ENCODE results near the gene FATE1. TPM values are rescaled to one million over a fixed set of nuclear protein-coding genes. Genes with fewer than 3 reads are reported as not detected.

FATE1 gene
- total RNA-seq, 1 donor from 2014 or later = not detected

DNA sequence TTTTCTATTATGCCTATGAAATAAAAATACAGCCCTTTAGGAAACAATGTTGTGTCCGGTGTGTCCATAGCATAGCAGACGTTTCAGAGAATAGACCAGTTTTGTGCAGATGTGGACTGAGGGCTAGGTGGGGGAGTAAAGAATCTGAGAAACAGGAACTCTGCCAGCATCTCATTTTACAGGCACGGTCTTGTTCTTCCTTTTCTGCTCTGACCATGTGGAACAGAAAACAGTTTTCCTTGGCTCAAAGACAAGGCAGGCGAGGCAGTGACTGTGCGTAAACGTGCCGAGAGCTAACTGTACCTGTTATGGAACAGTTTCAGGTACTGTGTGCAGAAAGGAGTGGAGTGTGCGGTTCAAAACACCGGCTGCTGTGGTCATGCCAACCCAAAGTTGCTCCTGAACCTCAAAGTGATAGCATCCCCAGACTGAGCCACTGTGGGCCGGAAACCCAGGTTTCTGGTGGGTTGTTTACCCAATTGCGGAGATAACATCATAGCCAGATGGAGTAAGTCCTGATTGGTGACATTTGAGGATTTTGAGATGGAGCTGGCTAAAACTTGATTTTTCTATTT, 38.9 kb downstream of the FATE1 start:
- peaks cover 26% of the 10 kb centered on the region for H3K9me3 Mint-ChIP-seq (ENCODE audit: unreplicated experiment)
- DNase-seq (ENCODE audit: extremely low spot score, unreplicated experiment) = peak; percentile 73
- no peaks in the 10 kb centered on the region for H3K27me3 Mint-ChIP-seq (ENCODE audit: unreplicated experiment)
- TF ChIP-seq, protein P1, sequence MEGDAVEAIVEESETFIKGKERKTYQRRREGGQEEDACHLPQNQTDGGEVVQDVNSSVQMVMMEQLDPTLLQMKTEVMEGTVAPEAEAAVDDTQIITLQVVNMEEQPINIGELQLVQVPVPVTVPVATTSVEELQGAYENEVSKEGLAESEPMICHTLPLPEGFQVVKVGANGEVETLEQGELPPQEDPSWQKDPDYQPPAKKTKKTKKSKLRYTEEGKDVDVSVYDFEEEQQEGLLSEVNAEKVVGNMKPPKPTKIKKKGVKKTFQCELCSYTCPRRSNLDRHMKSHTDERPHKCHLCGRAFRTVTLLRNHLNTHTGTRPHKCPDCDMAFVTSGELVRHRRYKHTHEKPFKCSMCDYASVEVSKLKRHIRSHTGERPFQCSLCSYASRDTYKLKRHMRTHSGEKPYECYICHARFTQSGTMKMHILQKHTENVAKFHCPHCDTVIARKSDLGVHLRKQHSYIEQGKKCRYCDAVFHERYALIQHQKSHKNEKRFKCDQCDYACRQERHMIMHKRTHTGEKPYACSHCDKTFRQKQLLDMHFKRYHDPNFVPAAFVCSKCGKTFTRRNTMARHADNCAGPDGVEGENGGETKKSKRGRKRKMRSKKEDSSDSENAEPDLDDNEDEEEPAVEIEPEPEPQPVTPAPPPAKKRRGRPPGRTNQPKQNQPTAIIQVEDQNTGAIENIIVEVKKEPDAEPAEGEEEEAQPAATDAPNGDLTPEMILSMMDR (IDR thresholded peaks at IDR 0.05) = no peak
- no peaks in the 10 kb centered on the region for H3K36me3 Mint-ChIP-seq (ENCODE audit: unreplicated experiment)
- no peak overlapping the region for H3K4me3 Mint-ChIP-seq (ENCODE audit: unreplicated experiment)
- no peak overlapping the region for H3K27ac Mint-ChIP-seq (ENCODE audit: unreplicated experiment)
- H3K4me1 Mint-ChIP-seq (ENCODE audit: unreplicated experiment) = no peaks in the 10 kb centered on the region

DNA sequence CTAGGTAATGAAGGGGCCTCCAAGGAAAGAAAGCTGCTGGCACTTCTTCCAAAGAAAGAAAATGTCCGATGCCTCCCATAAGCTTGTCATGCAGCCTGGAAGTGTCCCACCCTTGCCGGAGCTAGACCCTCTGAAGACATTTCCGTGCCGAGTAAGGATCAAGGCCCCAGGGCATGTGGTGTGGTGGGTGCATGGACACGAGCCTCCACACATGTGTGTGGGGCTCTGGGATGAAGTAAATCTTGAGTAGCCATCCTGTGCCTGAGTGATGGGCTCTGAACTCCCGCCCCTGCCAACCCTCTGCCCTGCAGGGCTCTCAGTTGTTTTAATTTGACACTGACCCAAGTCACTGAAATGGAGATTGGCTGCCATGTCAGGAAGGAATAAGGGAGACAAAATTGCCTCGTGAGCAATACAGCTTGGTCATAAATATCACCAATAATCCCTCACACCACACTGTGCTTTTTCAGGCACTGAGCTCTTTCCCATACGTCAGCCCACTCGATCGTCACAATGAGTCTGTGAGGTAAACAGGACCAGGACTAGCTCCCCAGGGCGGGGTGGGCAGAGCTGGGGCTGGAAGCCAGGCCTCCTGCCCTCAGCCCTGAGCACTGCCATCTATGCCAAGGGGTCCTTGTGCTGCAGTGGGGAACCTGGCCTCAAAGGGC, 43.3 kb downstream of the FATE1 start:
- Mint-ChIP-seq H3K36me3 (ENCODE audit: unreplicated experiment) (no peaks in the 10 kb centered on the region), H3K27ac (ENCODE audit: unreplicated experiment) (no peak overlapping the region), H3K9me3 (ENCODE audit: unreplicated experiment) (peaks cover 20% of the 10 kb centered on the region)

DNA sequence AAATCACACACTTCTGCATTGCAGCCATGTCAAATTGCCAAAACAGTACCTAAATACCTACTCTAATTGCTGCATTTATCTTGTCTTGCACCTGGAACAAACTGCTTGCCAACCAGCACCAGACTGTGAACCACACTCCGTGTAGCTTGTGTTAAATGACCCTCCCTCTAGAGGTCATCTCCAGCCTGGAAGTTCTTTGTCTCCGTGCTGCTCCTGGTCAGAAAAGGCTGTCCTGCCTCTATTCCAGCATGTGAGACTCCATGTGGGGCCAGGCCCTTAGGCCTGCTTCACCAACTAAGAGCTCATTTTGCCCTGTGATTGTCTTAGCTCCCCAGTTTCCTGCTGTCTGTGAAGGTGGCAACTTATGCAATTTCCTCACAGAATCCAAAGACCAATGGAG, 47.0 kb downstream of the FATE1 start:
- Mint-ChIP-seq H3K27me3 (ENCODE audit: unreplicated experiment) (no peaks in the 10 kb centered on the region), H3K4me3 (ENCODE audit: unreplicated experiment) (no peak overlapping the region), H3K36me3 (ENCODE audit: unreplicated experiment) (no peaks in the 10 kb centered on the region), H3K9me3 (ENCODE audit: unreplicated experiment) (peaks cover 33% of the 10 kb centered on the region), H3K4me1 (ENCODE audit: unreplicated experiment) (no peaks in the 10 kb centered on the region), H3K27ac (ENCODE audit: unreplicated experiment) (no peak overlapping the region)
- DNase-seq (ENCODE audit: extremely low spot score, unreplicated experiment) = peak; percentile 67
- TF ChIP-seq, protein P1 (IDR thresholded peaks at IDR 0.05) = no peak

More for the DNA sequence above, 43.3 kb downstream of the FATE1 start:
- H3K4me3 Mint-ChIP-seq (ENCODE audit: unreplicated experiment) = no peak overlapping the region
- no peaks in the 10 kb centered on the region for H3K27me3 Mint-ChIP-seq (ENCODE audit: unreplicated experiment)
- DNase-seq (ENCODE audit: extremely low spot score, unreplicated experiment) = no peak
- TF ChIP-seq, protein P1 (IDR thresholded peaks at IDR 0.05) = no peak
- no peaks in the 10 kb centered on the region for H3K4me1 Mint-ChIP-seq (ENCODE audit: unreplicated experiment)

DNA sequence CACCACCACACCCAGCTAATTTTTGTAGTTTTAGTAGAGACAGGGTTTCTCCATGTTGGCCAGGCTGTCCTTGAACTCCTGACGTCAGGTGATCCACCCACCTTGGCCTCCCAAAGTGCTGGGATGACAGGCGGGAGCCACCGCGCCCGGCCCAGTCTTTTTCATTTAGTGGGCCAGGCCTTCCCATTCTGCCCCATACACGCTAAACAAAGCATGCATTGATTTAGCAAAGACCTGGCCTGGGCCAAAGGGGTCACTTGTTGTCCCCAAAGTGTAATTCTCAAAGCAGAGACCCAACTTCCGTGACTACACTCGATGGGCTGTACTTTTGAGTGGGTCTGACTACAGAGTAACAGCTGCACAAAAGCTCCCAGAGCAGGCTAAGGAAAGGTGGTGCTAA, 47.9 kb downstream of the FATE1 start:
- Mint-ChIP-seq H3K36me3 (ENCODE audit: unreplicated experiment) (no peaks in the 10 kb centered on the region), H3K27ac (ENCODE audit: unreplicated experiment) (no peak overlapping the region)
- TF ChIP-seq, protein P1 (IDR thresholded peaks at IDR 0.05) = no peak

DNA sequence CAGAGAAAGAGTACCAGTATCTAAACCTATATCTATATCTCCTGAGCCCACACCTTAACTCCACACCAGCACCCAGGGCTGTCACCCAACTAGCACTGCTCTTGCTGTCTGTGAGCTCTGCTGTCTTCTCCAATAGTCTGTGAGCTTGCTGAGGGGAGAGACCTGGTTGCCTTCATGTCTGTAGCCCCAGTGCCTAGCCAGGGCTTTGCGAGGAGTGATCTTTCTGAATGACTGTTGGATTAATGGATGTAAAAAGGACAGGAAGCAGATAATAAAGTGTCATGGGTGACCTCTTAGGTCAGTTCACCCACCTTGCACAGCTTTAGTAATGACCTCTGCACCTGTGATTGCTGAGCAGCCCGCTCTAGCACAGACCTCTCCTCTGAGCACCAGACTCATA, 49.2 kb downstream of the FATE1 start:
- Mint-ChIP-seq H3K36me3 (ENCODE audit: unreplicated experiment) (no peaks in the 10 kb centered on the region), H3K4me3 (ENCODE audit: unreplicated experiment) (no peak overlapping the region), H3K9me3 (ENCODE audit: unreplicated experiment) (peaks cover 42% of the 10 kb centered on the region), H3K27ac (ENCODE audit: unreplicated experiment) (no peak overlapping the region), H3K4me1 (ENCODE audit: unreplicated experiment) (no peaks in the 10 kb centered on the region), H3K27me3 (ENCODE audit: unreplicated experiment) (no peaks in the 10 kb centered on the region)
- TF ChIP-seq, protein P1 (IDR thresholded peaks at IDR 0.05) = no peak
- DNase-seq (ENCODE audit: extremely low spot score, unreplicated experiment) = peak; percentile 73

More for the DNA sequence above, 47.9 kb downstream of the FATE1 start:
- no peak overlapping the region for H3K4me3 Mint-ChIP-seq (ENCODE audit: unreplicated experiment)
- no peaks in the 10 kb centered on the region for H3K27me3 Mint-ChIP-seq (ENCODE audit: unreplicated experiment)
- DNase-seq (ENCODE audit: extremely low spot score, unreplicated experiment) = peak; percentile 70
- no peaks in the 10 kb centered on the region for H3K4me1 Mint-ChIP-seq (ENCODE audit: unreplicated experiment)
- peaks cover 32% of the 10 kb centered on the region for H3K9me3 Mint-ChIP-seq (ENCODE audit: unreplicated experiment)

Data from osteocyte (in vitro differentiated cells).